H1 (cell line): ENCODE data around the gene LYRM4. TPM values are rescaled to one million over a fixed set of nuclear protein-coding genes. Genes with fewer than 3 reads are reported as not detected.

Experiments
- CTCF ChIA-PET: fragments of 300-600 bp; sonication (Branson Sonifier 250); formaldehyde crosslinking; loops from one replicate; lab custom pipeline; 2021; ENCODE audit not compliant: partially characterized antibody; lab: Charles Lee
- POLR2A ChIA-PET: fragments of 300-600 bp; sonication (Branson Sonifier 250); formaldehyde crosslinking; loops from one replicate; lab custom pipeline; 2021; ENCODE audit warnings: inconsistent platforms; ENCODE audit not compliant: partially characterized antibody; lab: Charles Lee
- DNase-seq, 2 experiments: peaks; one replicate each; pipeline versions ENCODE4 v3.0.0 to v3.0.0-alpha.2; 2010 to 2022; ENCODE audit warnings: low spot score in 2 of 2, low read depth in 1 of 2, mixed read lengths in 1 of 2
- FAIRE-seq: peaks from 2 replicates; lab custom pipeline; 2011; peaks lifted over from hg19 to GRCh38; lab: Jason Lieb, UNC
- H2AFZ ChIP-seq: 2 replicates; pipeline ENCODE4 v1.8.1; 2012; ENCODE audit warnings: low read length, inconsistent platforms
- H2AK5ac ChIP-seq: 2 replicates; pipeline ENCODE4 v1.6.1; 2013; ENCODE audit warnings: low read depth, low read length
- H2BK120ac ChIP-seq: replicated peaks from 2 replicates; pipeline ENCODE3; 2013; ENCODE audit warnings: low read depth, low read length, inconsistent platforms
- H2BK12ac ChIP-seq: 2 replicates; pipeline ENCODE4 v1.6.1; 2013; ENCODE audit warnings: low read depth, low read length
- H2BK15ac ChIP-seq: 2 replicates; pipeline ENCODE4 v1.6.1; 2013; ENCODE audit warnings: low read length
- H2BK20ac ChIP-seq: 2 replicates; pipeline ENCODE4 v1.6.1; 2013; ENCODE audit warnings: low read length
- H2BK5ac ChIP-seq: 2 replicates; pipeline ENCODE4 v1.6.1; 2013; ENCODE audit warnings: low read depth, low read length
- H3K14ac ChIP-seq: 2 replicates; pipeline ENCODE4 v1.6.1; 2013; ENCODE audit warnings: inconsistent platforms; ENCODE audit not compliant: insufficient read length
- H3K18ac ChIP-seq: 2 replicates; pipeline ENCODE4 v1.6.1; 2013; ENCODE audit warnings: low read length; ENCODE audit errors: extremely low read depth
- H3K23ac ChIP-seq: 2 replicates; pipeline ENCODE4 v1.6.1; 2013; ENCODE audit warnings: inconsistent platforms; ENCODE audit not compliant: insufficient read length
- H3K23me2 ChIP-seq: 2 replicates; pipeline ENCODE4 v1.6.1; 2013; ENCODE audit warnings: low read depth, low read length
- H3K27ac ChIP-seq: 2 replicates; pipeline ENCODE4 v1.6.1; 2011; ENCODE audit warnings: low read depth, low read length, inconsistent platforms
- H3K27me3 ChIP-seq, 4 experiments: replicated peaks in 1 of 4; 1 replicate in 1 of 4; 2 replicates in 3 of 4; pipeline versions ENCODE4 v1.6.1 to v1.8.1; 2011 to 2013; ENCODE audit warnings: low read length in 3 of 4, mild to moderate bottlenecking in 3 of 4, inconsistent platforms in 2 of 4, mixed read lengths in 2 of 4, moderate library complexity in 1 of 4; ENCODE audit not compliant: control insufficient read depth in 3 of 4, insufficient read depth in 3 of 4; ENCODE audit errors: extremely low read depth in 1 of 4
- H3K36me3 ChIP-seq, 4 experiments: 2 replicates each; pipeline versions ENCODE4 v1.6.1 to v1.8.1; 2011 to 2013; ENCODE audit warnings: mild to moderate bottlenecking in 4 of 4, low read length in 3 of 4, moderate library complexity in 2 of 4, control low read depth in 1 of 4, inconsistent platforms in 1 of 4; ENCODE audit not compliant: insufficient read depth in 4 of 4, control insufficient read depth in 2 of 4
- H3K4ac ChIP-seq: replicated peaks from 2 replicates; pipeline ENCODE3; 2013; ENCODE audit warnings: low read length, low read depth, mixed read lengths, inconsistent platforms; ENCODE audit not compliant: insufficient read length
- H3K4me1 ChIP-seq, 4 experiments: replicated peaks in 1 of 4; 1 replicate in 1 of 4; 2 replicates in 3 of 4; pipeline versions ENCODE4 v1.6.1 to v1.8.1; 2011 to 2013; ENCODE audit warnings: low read length in 3 of 4, inconsistent platforms in 2 of 4, mixed read lengths in 1 of 4; ENCODE audit not compliant: insufficient read depth in 4 of 4, control insufficient read depth in 3 of 4
- H3K4me2 ChIP-seq, 2 experiments: 2 replicates each; pipeline versions ENCODE4 v1.6.1 to v1.8.1; 2011 to 2013; ENCODE audit warnings: low read depth in 2 of 2, low read length in 2 of 2, control low read depth in 1 of 2, inconsistent platforms in 1 of 2, mild to moderate bottlenecking in 1 of 2; ENCODE audit not compliant: insufficient read depth in 1 of 2
- H3K4me3 ChIP-seq, 4 experiments: fragments of 200-600, 300-600 bp in 1 of 4; sonication (generic), shearing (Covaris generic), sonication (Bioruptor Twin) in 1 of 4; 2 replicates each; pipeline versions ENCODE4 v1.5.1 to v1.8.1; 2011 to 2016; ENCODE audit warnings: low read length in 4 of 4, low read depth in 3 of 4, control low read depth in 2 of 4, inconsistent platforms in 2 of 4, mild to moderate bottlenecking in 2 of 4, mixed read lengths in 1 of 4, moderate library complexity in 1 of 4; ENCODE audit not compliant: insufficient read depth in 2 of 4; ENCODE audit errors: extremely low read depth in 1 of 4
- H3K56ac ChIP-seq: replicated peaks from 2 replicates; pipeline ENCODE3; 2013; ENCODE audit warnings: low read depth, mild to moderate bottlenecking, mixed read lengths, low read length, inconsistent platforms; ENCODE audit not compliant: insufficient read length
- H3K79me1 ChIP-seq: 2 replicates; pipeline ENCODE4 v1.6.1; 2013; ENCODE audit warnings: low read depth, low read length, control low read depth
- H3K79me2 ChIP-seq, 2 experiments: 2 replicates each; pipeline versions ENCODE4 v1.6.1 to v1.8.1; 2012 to 2013; ENCODE audit warnings: low read length in 2 of 2, mild to moderate bottlenecking in 2 of 2, inconsistent platforms in 1 of 2; ENCODE audit not compliant: insufficient read depth in 2 of 2, control insufficient read depth in 1 of 2
- H3K9ac ChIP-seq, 4 experiments: replicated peaks in 1 of 4; 1 replicate in 1 of 4; 2 replicates in 3 of 4; pipeline versions ENCODE4 v1.6.1 to v1.8.1; 2011 to 2013; ENCODE audit warnings: low read depth in 3 of 4, low read length in 3 of 4, control low read depth in 2 of 4, mild to moderate bottlenecking in 2 of 4, moderate library complexity in 2 of 4, inconsistent platforms in 1 of 4; ENCODE audit errors: extremely low read depth in 1 of 4
- H3K9me3 ChIP-seq, 2 experiments: 2 replicates each; pipeline versions ENCODE4 v1.6.1 to v1.8.1; 2012 to 2013; ENCODE audit warnings: mild to moderate bottlenecking in 2 of 2, moderate library complexity in 2 of 2, control low read depth in 1 of 2, inconsistent platforms in 1 of 2, low read depth in 1 of 2, low read length in 1 of 2, mixed read lengths in 1 of 2; ENCODE audit not compliant: insufficient read depth in 2 of 2
- H4K20me1 ChIP-seq, 2 experiments: replicated peaks in 1 of 2; 2 replicates each; pipeline versions ENCODE3 to v1.8.1; 2011 to 2013; ENCODE audit warnings: inconsistent platforms in 2 of 2, low read length in 2 of 2, mild to moderate bottlenecking in 1 of 2; ENCODE audit not compliant: insufficient read depth in 2 of 2, control insufficient read depth in 1 of 2
- H4K5ac ChIP-seq: 2 replicates; pipeline ENCODE4 v1.6.1; 2013; ENCODE audit warnings: low read length, low read depth, mixed read lengths, inconsistent platforms; ENCODE audit not compliant: insufficient read length
- H4K8ac ChIP-seq: 2 replicates; pipeline ENCODE4 v1.8.0; 2013; ENCODE audit warnings: mild to moderate bottlenecking, moderate library complexity, low read length, inconsistent platforms; ENCODE audit not compliant: insufficient read depth; ENCODE audit errors: extremely low read depth
- H4K91ac ChIP-seq: replicated peaks from 2 replicates; pipeline ENCODE3; 2013; ENCODE audit warnings: low read length, mixed read lengths, inconsistent platforms; ENCODE audit not compliant: insufficient read length
- EZH2 ChIP-seq: fragments of 200-600 bp; sonication (generic); IDR thresholded peaks from 2 replicates; pipeline ENCODE4 v1.7.1; 2012; ENCODE audit warnings: low read depth, mild to moderate bottlenecking, moderate library complexity, low read length, inconsistent platforms; ENCODE audit not compliant: severe bottlenecking
- FOSL1 ChIP-seq: IDR thresholded peaks from 2 replicates; pipeline ENCODE4 v1.6.1; 2011; ENCODE audit warnings: mild to moderate bottlenecking, low read depth, low read length, moderate library complexity; ENCODE audit not compliant: insufficient read depth
- RBBP5 ChIP-seq: IDR thresholded peaks from 2 replicates; pipeline ENCODE4 v1.7.1; 2012; ENCODE audit warnings: low read depth, mild to moderate bottlenecking, inconsistent platforms, low read length, moderate library complexity, borderline replicate concordance
- polyA plus RNA-seq, 7 experiments: library from polyadenylated mRNA; depleted of rRNA in 3 of 7; stranded (reverse) in 5 of 7; unstranded in 2 of 7; fragments of >200 nt in 5 of 7; fragments of 200-250 nt in 2 of 7; gene quantifications; 1 replicate in 5 of 7; 2 replicates in 1 of 7; 4 replicates in 1 of 7; pipeline versions ENCODE4 v1.2.1 to v1.2.3, GENCODE V29; 2011 to 2013; ENCODE audit warnings: missing spikeins in 2 of 7, mixed read lengths in 2 of 7
- total RNA-seq: library from RNA; stranded (reverse); fragmentation: NEBNext Ultra II Directional; extraction: Animal tissue kit (Norgen Biotek cat#: 25700); gene quantifications from 2 replicates; pipeline ENCODE4 v1.2.1, GENCODE V29; 2021

Gene LYRM4
- total and polyA plus RNA-seq, 2 of the 8 experiments (the other 6 are each of a cell fraction or from before 2014, with no cell fraction given) = 56.6 to 62.8 TPM

GRCh38 chr6:5202206-5202605, 58.5 kb downstream of the LYRM4 start:
- H3K79me1 ChIP-seq = no peaks in the 10 kb centered on the region; the same call in none of the 2 replicates
- H3K23ac ChIP-seq = no peak overlapping the region
- no peak overlapping the region for H3K4me2 ChIP-seq
- no peak overlapping the region for H4K8ac ChIP-seq
- H3K4ac ChIP-seq = no peak overlapping the region
- no peak overlapping the region for H4K5ac ChIP-seq
- H3K27me3 ChIP-seq = no peaks in the 10 kb centered on the region
- H2BK120ac ChIP-seq = no peak overlapping the region
- ChIA-PET POLR2A (no interaction called here), CTCF (interaction anchor here (1.2 to 3.4 kb wide), 3 partner anchors 13 to 58 kb away, joined by 3 to 9 read pairs (median 3); no protein-coding TSS in a partner anchor)
- no peak overlapping the region; the same call in 1 of the 2 replicates for H3K18ac ChIP-seq
- H2AK5ac ChIP-seq = no peak overlapping the region
- no peak overlapping the region for H2AFZ ChIP-seq
- H2BK5ac ChIP-seq = no peak overlapping the region
- DNase-seq = no peak
- H3K79me2 ChIP-seq = peaks cover 4% of the 10 kb centered on the region in 2 experiments; a peak in 2 of 4 replicates
- no peak overlapping the region for H4K91ac ChIP-seq
- TF ChIP-seq RBBP5 (no peak), EZH2 (no peak), FOSL1 (no peak)
- TF ChIP-seq, all 59 proteins: peak for 0
- Histone ChIP-seq H3K14ac (no peak overlapping the region), H3K9me3 (no peaks in the 10 kb centered on the region), H2BK12ac (no peak overlapping the region), H3K23me2 (no peaks in the 10 kb centered on the region), H3K36me3 (no peaks in the 10 kb centered on the region), H3K4me3 (no peak overlapping the region), H4K20me1 (peaks cover 7 to 8% of the 10 kb centered on the region in 2 experiments), H3K9ac (no peak overlapping the region), H3K27ac (no peak overlapping the region), H3K56ac (no peak overlapping the region), H2BK20ac (no peak overlapping the region), H2BK15ac (no peak overlapping the region), H3K4me1 (peaks cover 0 to 11% (median 4%) of the 10 kb centered on the region in 4 experiments; a peak in 5 of 7 replicates)
- FAIRE-seq = no peak
